SK-N-MC (cell line): ENCODE data around the gene MYORG.

ENCODE experiments used
- EZH2 ChIP-seq: fragments of 200-600 bp; sonication (generic); IDR thresholded peaks from one replicate; pipeline ENCODE4 v1.6.1; 2017; ENCODE audit warnings: antibody characterized with exemption
- FOXP2 ChIP-seq: optimal IDR thresholded peaks from 2 replicates; pipeline ENCODE3; 2011; ENCODE audit warnings: mild to moderate bottlenecking, moderate library complexity; ENCODE audit not compliant: insufficient read depth; ENCODE audit errors: extremely low read length, control extremely low read depth
- POLR2AphosphoS5 ChIP-seq: IDR thresholded peaks from 2 replicates; pipeline ENCODE4 v1.6.1; 2012; ENCODE audit warnings: mild to moderate bottlenecking, low read depth, low read length, borderline replicate concordance

DNA sequence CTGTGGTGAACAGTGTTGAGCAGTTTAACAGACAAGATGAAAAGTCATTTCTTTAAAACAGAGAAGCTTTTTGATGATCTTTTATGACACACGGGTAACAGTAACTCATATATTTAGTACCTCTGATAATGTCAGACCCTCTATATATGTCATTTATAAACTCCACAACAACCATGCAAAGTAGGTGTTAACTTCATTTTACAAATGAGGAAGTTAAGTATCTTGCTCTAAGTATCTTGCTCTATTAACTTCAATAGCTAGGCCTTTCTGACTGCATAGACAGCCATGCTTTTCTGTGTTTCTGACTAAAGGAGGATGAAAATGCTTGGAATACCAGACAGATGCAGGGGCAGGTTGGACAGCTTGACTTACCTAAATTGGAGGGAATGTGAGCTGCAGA lies 45.5 kb downstream of the MYORG start:
- TF ChIP-seq POLR2AphosphoS5 (no peak), EZH2 (no peak), FOXP2 (no peak)
